HepG2 (cell line): ENCODE results near the gene HAGHL. TPM values are rescaled to one million over a fixed set of nuclear protein-coding genes. Genes with fewer than 3 reads are reported as not detected.

Source experiments
- CAMTA2 ChIP-seq: sonication (generic); formaldehyde crosslinking; IDR thresholded peaks from 2 replicates; pipeline ENCODE4 v1.4.0; 2020; ENCODE audit warnings: mild to moderate bottlenecking, missing genetic modification reagents, borderline replicate concordance
- DNMT1 ChIP-seq: sonication (generic); formaldehyde crosslinking; IDR thresholded peaks from 2 replicates; pipeline ENCODE4 v1.5.1; 2020; ENCODE audit warnings: mild to moderate bottlenecking, missing genetic modification reagents
- EEA1 ChIP-seq: sonication (generic); formaldehyde crosslinking; IDR thresholded peaks from 2 replicates; pipeline ENCODE4 v1.5.1; 2020; ENCODE audit warnings: mild to moderate bottlenecking, missing genetic modification reagents, borderline replicate concordance
- FOSL2 ChIP-seq: sonication (generic); formaldehyde crosslinking; IDR thresholded peaks from 2 replicates; pipeline ENCODE4 v1.4.0; 2020; ENCODE audit warnings: missing genetic modification reagents
- HIC2 ChIP-seq: sonication (generic); formaldehyde crosslinking; IDR thresholded peaks from 2 replicates; pipeline ENCODE4 v1.9.0; 2022; ENCODE audit warnings: low read depth, missing genetic modification reagents
- ISX ChIP-seq: sonication (generic); formaldehyde crosslinking; conservative IDR thresholded peaks from 2 replicates; pipeline ENCODE4 v1.5.0; 2020; ENCODE audit warnings: missing genetic modification reagents
- MED8 ChIP-seq: sonication (generic); formaldehyde crosslinking; IDR thresholded peaks from 2 replicates; pipeline ENCODE4 v1.8.1; 2023; ENCODE audit warnings: mild to moderate bottlenecking, missing genetic modification reagents; ENCODE audit not compliant: insufficient replicate concordance
- SMARCE1 ChIP-seq: fragments of 450-650 bp; IDR thresholded peaks from 2 replicates; pipeline ENCODE4 v1.6.1; 2017; ENCODE audit warnings: borderline replicate concordance
- TBX3 ChIP-seq: fragments of 450-650 bp; IDR thresholded peaks from 2 replicates; pipeline ENCODE4 v1.6.1; 2017; ENCODE audit warnings: antibody characterized with exemption, mild to moderate bottlenecking, inconsistent platforms, borderline replicate concordance
- ZFX ChIP-seq: sonication (generic); formaldehyde crosslinking; IDR thresholded peaks from 2 replicates; pipeline ENCODE4 v1.4.0; 2020; ENCODE audit warnings: mild to moderate bottlenecking, low read depth, missing genetic modification reagents, moderate library complexity
- ZHX2 ChIP-seq, 2 experiments: sonication (generic) in 1 of 2; formaldehyde crosslinking in 1 of 2; IDR thresholded peaks; 2 replicates each; pipeline versions ENCODE4 v1.6.1 to v1.9.0; 2014 to 2022; ENCODE audit warnings: antibody characterized with exemption in 1 of 2, borderline replicate concordance in 1 of 2, inconsistent platforms in 1 of 2, low read depth in 1 of 2, missing genetic modification reagents in 1 of 2
- ZNF160 ChIP-seq: sonication (generic); formaldehyde crosslinking; IDR thresholded peaks from 2 replicates; pipeline ENCODE4 v1.8.0; 2022; ENCODE audit warnings: mild to moderate bottlenecking, inconsistent platforms, missing genetic modification reagents
- ZNF230 ChIP-seq: sonication (generic); formaldehyde crosslinking; IDR thresholded peaks from 2 replicates; pipeline ENCODE4 v1.4.0; 2020; ENCODE audit warnings: mild to moderate bottlenecking, missing genetic modification reagents
- ZNF317 ChIP-seq: sonication (generic); formaldehyde crosslinking; IDR thresholded peaks from 2 replicates; pipeline ENCODE4 v1.5.0; 2020; ENCODE audit warnings: mild to moderate bottlenecking, missing genetic modification reagents
- ZNF431 ChIP-seq: sonication (generic); formaldehyde crosslinking; IDR thresholded peaks from 2 replicates; pipeline ENCODE4 v1.9.0; 2022; ENCODE audit warnings: missing genetic modification reagents, low read depth, mild to moderate bottlenecking, borderline replicate concordance
- ZNF746 ChIP-seq: sonication (generic); formaldehyde crosslinking; IDR thresholded peaks from 2 replicates; pipeline ENCODE4 v1.8.0; 2022; ENCODE audit warnings: mild to moderate bottlenecking, missing genetic modification reagents
- polyA plus RNA-seq, 8 experiments: library from polyadenylated mRNA; depleted of rRNA in 3 of 8; stranded (reverse) in 7 of 8; unstranded in 1 of 8; fragments of >200 nt; fragmentation: Illumina TruSeq in 4 of 8; extraction: Trizol in 4 of 8; gene quantifications; 2 replicates each; pipeline versions ENCODE4 v1.2.1 to v1.2.3, GENCODE V29; 2011 to 2016; ENCODE audit warnings: low read depth in 4 of 8, missing spikeins in 1 of 8, mixed read lengths in 1 of 8; ENCODE audit not compliant: insufficient read depth in 1 of 8
- total RNA-seq, 5 experiments: library from RNA; depleted of rRNA; stranded (reverse); fragments of >200 nt; fragmentation: Illumina TruSeq; extraction: Trizol; gene quantifications; 2 replicates each; pipeline ENCODE4 v1.2.3, GENCODE V29; 2016; ENCODE audit warnings: low read depth in 1 of 5
- TF ChIP-seq, protein P1 (sequence below): IDR thresholded peaks from 2 replicates; pipeline ENCODE4 v1.6.1; 2012; ENCODE audit warnings: inconsistent platforms
- TF ChIP-seq, protein P2 (sequence below): sonication (generic); formaldehyde crosslinking; IDR thresholded peaks from 2 replicates; pipeline ENCODE4 v1.8.0; 2022; ENCODE audit warnings: missing genetic modification reagents, mild to moderate bottlenecking, moderate library complexity, borderline replicate concordance

The HAGHL gene
- total and polyA plus RNA-seq, 2 of the 13 experiments (the other 11 are each of a cell fraction or from before 2014, with no cell fraction given): 3.4 to 8.4 TPM

- TF ChIP-seq MED8 (no peak), ZNF160 (CRISPR knock-in tag) (no peak), ZFX (CRISPR knock-in tag) (peak; percentile 54; the same call in 1 of the 2 replicates), ZNF431 (CRISPR knock-in tag) (no peak), EEA1 (CRISPR knock-in tag) (no peak), TBX3 (no peak), HIC2 (CRISPR knock-in tag) (no peak), ZNF230 (no peak), ISX (no peak), ZNF746 (CRISPR knock-in tag) (no peak), SMARCE1 (no peak), FOSL2 (CRISPR knock-in tag) (no peak), DNMT1 (no peak), CAMTA2 (CRISPR knock-in tag) (no peak), ZNF317 (CRISPR knock-in tag) (no peak), ZHX2 (IDR thresholded peaks at IDR 0.05; ENCODE audit: low read depth) (no peak), ZHX2 (CRISPR knock-in tag; IDR thresholded peaks at IDR 0.05; ENCODE audit: borderline replicate concordance) (no peak)
- TF ChIP-seq, protein P1, sequence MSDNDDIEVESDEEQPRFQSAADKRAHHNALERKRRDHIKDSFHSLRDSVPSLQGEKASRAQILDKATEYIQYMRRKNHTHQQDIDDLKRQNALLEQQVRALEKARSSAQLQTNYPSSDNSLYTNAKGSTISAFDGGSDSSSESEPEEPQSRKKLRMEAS: peak; percentile 56
- TF ChIP-seq, protein P2, sequence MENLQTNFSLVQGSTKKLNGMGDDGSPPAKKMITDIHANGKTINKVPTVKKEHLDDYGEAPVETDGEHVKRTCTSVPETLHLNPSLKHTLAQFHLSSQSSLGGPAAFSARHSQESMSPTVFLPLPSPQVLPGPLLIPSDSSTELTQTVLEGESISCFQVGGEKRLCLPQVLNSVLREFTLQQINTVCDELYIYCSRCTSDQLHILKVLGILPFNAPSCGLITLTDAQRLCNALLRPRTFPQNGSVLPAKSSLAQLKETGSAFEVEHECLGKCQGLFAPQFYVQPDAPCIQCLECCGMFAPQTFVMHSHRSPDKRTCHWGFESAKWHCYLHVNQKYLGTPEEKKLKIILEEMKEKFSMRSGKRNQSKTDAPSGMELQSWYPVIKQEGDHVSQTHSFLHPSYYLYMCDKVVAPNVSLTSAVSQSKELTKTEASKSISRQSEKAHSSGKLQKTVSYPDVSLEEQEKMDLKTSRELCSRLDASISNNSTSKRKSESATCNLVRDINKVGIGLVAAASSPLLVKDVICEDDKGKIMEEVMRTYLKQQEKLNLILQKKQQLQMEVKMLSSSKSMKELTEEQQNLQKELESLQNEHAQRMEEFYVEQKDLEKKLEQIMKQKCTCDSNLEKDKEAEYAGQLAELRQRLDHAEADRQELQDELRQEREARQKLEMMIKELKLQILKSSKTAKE (CRISPR knock-in tag): no peak
Measured at GRCh38 chr16:714558-715476, 12.1 kb upstream of the HAGHL start, which contains the start of gene METRN (continued).
